ENCODE measurements around the gene CRLF3. TPM values are rescaled to one million over a fixed set of nuclear protein-coding genes. Genes with fewer than 3 reads are reported as not detected.
"Not testable (repeated sequence)": the region's sequence is repeated elsewhere in the genome, so short reads cannot be mapped to it uniquely, and the experiment has no call there.

The CRLF3 gene
- total RNA-seq, 1 donor from 2014 or later: 10.0 TPM

DNA sequence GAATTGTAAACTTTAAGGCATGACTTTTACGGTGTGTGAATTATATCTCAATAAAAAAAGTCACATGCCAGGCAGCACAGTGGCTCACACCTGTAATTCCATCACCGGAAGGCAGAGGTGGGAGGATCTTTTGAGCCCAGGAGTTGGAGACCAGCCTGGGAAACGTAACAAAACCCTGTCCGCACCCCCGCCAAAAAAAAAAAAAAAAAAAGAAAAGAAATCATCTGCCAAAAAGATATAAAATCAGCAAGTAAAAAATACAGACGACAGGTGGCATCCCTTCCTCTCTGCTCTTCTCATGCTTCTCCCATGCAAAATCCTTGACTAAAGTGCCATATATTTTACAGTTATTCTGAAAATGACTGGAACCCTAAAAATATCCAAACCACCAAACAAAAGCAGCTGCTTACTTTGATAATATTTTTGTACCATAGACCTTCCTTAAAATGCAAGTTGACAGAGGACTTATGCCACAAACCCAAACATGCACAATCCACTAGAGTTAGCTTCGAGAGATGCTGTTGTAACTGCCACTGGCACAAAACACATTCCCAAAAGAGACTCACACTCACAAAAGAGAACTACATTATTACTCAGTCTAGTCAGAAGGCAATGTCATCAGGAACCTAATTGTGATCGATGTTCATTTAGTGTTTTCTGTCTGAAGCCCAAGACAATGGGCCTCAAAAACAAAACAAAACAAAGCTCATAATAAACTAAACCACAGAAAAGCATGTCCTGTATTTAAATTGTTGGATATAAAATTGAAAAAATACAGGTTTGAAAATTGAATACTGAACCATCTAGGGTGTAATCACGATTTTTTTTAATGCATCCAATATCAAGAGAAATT lies 2.4 kb downstream of the CRLF3 start:
- Histone ChIP-seq H3K4me1 (peaks cover 0 to 17% of the 10 kb centered on the region in 2 donors), H3K27ac (no peak overlapping the region), H3K4me3 (peak overlapping the region in 1 of 2 donors; percentile 80), H3K27me3 (no peaks in the 10 kb centered on the region), H3K9me3 (no peaks in the 10 kb centered on the region), H3K36me3 (no peaks in the 10 kb centered on the region)
- TF ChIP-seq, protein P1, sequence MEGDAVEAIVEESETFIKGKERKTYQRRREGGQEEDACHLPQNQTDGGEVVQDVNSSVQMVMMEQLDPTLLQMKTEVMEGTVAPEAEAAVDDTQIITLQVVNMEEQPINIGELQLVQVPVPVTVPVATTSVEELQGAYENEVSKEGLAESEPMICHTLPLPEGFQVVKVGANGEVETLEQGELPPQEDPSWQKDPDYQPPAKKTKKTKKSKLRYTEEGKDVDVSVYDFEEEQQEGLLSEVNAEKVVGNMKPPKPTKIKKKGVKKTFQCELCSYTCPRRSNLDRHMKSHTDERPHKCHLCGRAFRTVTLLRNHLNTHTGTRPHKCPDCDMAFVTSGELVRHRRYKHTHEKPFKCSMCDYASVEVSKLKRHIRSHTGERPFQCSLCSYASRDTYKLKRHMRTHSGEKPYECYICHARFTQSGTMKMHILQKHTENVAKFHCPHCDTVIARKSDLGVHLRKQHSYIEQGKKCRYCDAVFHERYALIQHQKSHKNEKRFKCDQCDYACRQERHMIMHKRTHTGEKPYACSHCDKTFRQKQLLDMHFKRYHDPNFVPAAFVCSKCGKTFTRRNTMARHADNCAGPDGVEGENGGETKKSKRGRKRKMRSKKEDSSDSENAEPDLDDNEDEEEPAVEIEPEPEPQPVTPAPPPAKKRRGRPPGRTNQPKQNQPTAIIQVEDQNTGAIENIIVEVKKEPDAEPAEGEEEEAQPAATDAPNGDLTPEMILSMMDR (IDR thresholded peaks at IDR 0.05): no peak
- intact Hi-C loops (cut with DNase I): no loop called here
- no peak for DNase-seq (ENCODE audit: low spot score in 2 of 2)

GRCh38 chr17:30819971-30820705 lies 4.4 kb downstream of the CRLF3 start:
- intact Hi-C loops (cut with DNase I): no loop called here

DNA sequence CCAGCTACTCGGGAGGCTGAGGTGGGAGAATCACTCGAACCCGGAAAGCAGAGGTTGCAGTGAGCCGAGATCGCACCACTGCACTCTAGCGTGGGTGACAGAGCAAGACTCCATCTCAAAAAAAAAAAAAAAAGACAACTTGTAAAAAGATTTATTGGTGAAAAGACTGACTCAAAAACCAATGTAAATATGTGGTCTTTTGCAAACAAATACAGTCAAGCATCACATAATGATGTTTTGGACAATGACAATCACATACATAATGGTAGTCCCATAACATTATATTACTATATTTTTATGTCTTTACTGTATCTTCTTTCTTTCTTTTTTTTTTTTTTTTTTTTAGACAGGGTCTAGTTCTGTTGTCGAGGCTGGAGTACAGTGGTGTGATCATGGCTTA lies 8.3 kb downstream of the CRLF3 start:
- intact Hi-C loops (cut with DNase I): no loop called here
- peaks cover 0 to 6% of the 10 kb centered on the region in 2 donors for H3K4me1 ChIP-seq
- H3K36me3 ChIP-seq: no peaks in the 10 kb centered on the region
- TF ChIP-seq, protein P1 (IDR thresholded peaks at IDR 0.05): no peak
- H3K27me3 ChIP-seq: no peaks in the 10 kb centered on the region
- no peaks in the 10 kb centered on the region for H3K9me3 ChIP-seq
- DNase-seq (ENCODE audit: low spot score in 2 of 2): no peak
- H3K4me3 ChIP-seq: no peak overlapping the region
- no peak overlapping the region for H3K27ac ChIP-seq

More at GRCh38 chr17:30819971-30820705, 4.4 kb downstream of the CRLF3 start:
- Histone ChIP-seq H3K4me1 (peaks cover 0 to 16% of the 10 kb centered on the region in 2 donors), H3K9me3 (no peaks in the 10 kb centered on the region), H3K36me3 (no peaks in the 10 kb centered on the region), H3K27ac (no peak overlapping the region), H3K27me3 (no peaks in the 10 kb centered on the region), H3K4me3 (no peak overlapping the region)
- TF ChIP-seq, protein P1 (IDR thresholded peaks at IDR 0.05): no peak
- no peak for DNase-seq (ENCODE audit: low spot score in 2 of 2)

DNA sequence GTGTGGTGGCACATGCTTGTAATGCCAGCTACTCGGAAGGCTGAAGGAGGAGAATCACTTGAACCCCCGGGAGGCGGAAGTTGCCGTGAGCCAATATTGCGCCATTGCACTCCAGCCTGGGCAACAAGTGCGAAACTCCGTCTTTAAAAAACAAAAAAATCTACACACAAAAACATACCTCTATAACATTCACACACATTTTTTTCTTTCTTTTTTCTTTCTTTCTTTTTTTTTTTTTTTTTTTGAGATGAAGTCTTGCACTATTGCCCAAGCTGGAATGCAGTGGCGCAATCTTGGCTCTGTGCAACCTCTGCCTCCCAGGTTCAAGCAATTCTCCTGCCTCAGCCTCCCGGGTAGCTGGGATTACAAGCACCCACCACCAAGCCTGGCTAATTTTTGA lies 9.6 kb downstream of the CRLF3 start:
- intact Hi-C loops (cut with DNase I): not testable (repeated sequence)

GRCh38 chr17:30814236-30814635 lies 10.3 kb downstream of the CRLF3 start:
- intact Hi-C loops (cut with DNase I); DNase-seq (ENCODE audit: low spot score in 2 of 2); H3K4me1 ChIP-seq; H3K27me3 ChIP-seq; H3K4me3 ChIP-seq; H3K27ac ChIP-seq; H3K9me3 ChIP-seq; H3K36me3 ChIP-seq: not testable (repeated sequence)

More for the DNA sequence above, 9.6 kb downstream of the CRLF3 start:
- H3K4me1 ChIP-seq; H3K27ac ChIP-seq; H3K4me3 ChIP-seq; H3K36me3 ChIP-seq; DNase-seq (ENCODE audit: low spot score in 2 of 2); H3K27me3 ChIP-seq; H3K9me3 ChIP-seq: not testable (repeated sequence)

- H3K27me3 ChIP-seq: no peaks in the 10 kb centered on the region
- intact Hi-C loops (cut with DNase I): no loop called here
- peaks cover 0 to 6% of the 10 kb centered on the region in 2 donors for H3K36me3 ChIP-seq
- TF ChIP-seq, protein P1 (IDR thresholded peaks at IDR 0.05): no peak
- no peaks in the 10 kb centered on the region for H3K9me3 ChIP-seq
- no peak overlapping the region for H3K4me3 ChIP-seq
- peak overlapping the region; percentile 39 to 44 for H3K27ac ChIP-seq
- H3K4me1 ChIP-seq: peaks cover 0 to 6% of the 10 kb centered on the region in 2 donors
- DNase-seq (ENCODE audit: low spot score in 2 of 2): no peak
Measured at GRCh38 chr17:30812218-30813177, 12.0 kb downstream of the CRLF3 start.

All from ascending aorta (tissue), 2 donors.